SHP77 (cell line): Measurements from ENCODE around the gene RAMP1.

Experiments
- DNase-seq, 2 experiments: peaks; one replicate each; lab custom pipeline; 2025; lab: John Stamatoyannopoulos, UW

Gene RAMP1

DNA sequence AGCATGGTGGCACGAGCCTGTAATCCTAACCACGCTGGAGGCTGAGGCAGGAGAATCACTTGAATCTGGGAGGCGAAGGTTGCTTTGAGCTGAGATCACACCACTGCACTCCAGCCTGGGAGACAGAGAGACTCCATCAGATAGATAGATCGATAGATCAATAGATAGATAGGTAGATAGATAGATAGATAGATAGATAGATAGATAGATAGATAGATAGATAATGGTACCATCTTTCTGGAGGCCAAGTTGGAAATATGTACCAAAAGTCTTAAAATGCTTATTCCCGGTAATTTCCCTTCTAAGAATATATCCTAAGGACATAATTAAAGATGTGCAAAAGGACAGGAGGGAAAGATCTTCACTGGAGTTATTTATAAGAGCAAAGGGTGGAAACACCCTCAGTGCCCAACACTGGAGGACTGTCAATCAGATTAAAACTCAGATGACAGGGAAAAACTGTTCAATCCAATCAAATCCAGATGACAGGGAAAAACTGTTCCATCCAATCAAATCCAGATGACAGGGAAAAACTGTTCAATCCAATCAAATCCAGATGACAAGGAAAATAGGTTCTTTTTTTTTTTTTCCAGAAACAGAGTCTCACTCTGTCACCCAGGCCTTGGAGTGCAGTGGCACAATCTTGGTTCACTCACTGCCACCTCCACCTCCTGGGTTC is 58.4 kb downstream of the RAMP1 start:
- no peak for DNase-seq

DNA sequence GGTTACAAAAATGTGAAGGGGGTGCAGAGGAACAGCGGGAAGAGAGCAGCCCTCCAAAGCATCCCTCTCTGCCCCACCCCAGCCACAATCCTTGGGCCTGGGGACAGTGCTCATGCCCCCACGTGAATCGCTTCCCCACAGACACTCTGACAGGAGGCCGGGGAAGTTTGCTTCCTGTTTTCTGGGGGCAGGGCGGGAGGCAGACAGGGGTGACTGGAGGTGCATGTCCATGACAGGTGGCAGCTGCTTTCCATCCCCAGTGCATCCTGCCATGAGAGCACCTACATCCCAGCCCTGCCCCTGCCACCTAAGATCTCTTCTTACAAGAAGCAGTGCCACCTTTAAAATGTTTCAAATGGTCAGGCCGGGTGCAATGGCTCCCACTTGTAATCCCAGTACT is 60.2 kb downstream of the RAMP1 start:
- no peak for DNase-seq

DNA sequence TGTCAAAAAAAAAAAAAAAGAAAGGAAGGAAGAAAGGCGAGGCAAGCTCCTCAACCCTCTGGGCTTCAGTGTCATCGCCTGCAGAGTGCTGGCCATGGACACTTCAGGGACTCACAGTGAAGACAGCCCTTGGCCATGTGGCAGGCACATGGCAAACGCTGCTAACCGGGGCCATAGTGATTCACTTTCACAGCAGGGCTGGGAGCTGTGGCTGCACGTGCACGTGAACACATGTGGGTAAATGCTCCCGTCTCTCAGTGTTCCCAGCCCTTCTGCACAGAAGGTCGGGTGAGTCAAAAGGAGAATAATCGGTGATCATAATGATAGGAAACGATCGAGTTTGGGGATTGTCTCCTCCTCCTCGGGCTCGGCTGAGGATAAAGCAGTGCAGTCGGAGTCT is 61.2 kb downstream of the RAMP1 start:
- DNase-seq: no peak

GRCh38 chr2:237921967-237922492 is 62.6 kb downstream of the RAMP1 start:
- DNase-seq: no peak

- no peak for DNase-seq
Measured at GRCh38 chr2:237922641-237923361, 63.4 kb downstream of the RAMP1 start.

DNA sequence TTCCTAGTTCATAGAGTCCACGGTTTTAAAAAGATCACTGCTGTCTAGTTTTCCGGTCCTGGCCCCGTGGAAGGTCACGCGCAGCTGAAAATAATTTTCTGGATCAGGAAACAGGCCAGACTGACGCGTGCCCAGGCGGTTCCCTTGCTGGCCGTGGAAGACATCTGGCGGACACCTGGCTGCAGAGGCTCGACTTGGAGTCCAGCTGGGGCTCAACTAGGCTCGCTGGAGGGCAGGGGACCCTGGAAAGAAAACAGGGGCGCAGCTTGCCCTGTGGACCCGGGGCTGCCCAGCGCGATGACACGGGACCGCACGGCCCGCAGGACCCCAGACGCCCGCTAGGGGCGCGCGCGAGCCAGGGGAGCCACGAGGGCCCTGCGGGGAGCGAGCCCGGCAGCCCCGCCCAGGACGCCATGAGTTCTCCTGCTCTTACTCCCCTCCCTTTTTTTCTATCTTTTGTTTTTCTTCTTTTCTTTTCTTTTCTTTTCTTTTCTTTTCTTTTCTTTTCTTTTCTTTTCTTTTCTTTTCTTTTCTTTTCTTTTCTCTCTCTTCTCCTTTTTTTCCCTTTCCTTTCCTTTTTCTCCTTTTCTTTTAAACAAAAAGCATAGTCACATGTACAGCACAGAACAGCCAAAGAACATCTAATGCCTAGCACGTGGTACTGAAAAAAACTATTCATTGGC is 64.2 kb downstream of the RAMP1 start:
- DNase-seq: peak in 1 of 2 experiments; percentile 69

DNA sequence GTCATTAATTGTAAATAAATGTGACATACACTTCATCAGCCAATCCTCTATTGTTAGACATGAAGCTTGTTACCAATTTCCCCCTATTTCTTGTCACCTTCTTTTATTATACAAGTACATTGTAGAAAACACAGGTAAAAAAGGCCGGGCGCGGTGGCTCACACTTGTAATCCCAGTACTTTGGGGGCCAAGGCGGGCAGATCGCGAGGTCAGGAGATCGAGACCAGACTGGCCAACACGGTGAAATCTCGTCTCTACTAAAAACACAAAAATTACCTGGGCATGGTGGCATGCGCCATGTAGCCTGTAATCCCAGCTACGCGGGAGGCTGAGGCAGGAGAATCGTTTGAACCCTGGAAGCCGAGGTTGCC is 64.7 kb downstream of the RAMP1 start:
- no peak for DNase-seq

GRCh38 chr2:237927135-237927534 is 67.7 kb downstream of the RAMP1 start:
- no peak for DNase-seq

DNA sequence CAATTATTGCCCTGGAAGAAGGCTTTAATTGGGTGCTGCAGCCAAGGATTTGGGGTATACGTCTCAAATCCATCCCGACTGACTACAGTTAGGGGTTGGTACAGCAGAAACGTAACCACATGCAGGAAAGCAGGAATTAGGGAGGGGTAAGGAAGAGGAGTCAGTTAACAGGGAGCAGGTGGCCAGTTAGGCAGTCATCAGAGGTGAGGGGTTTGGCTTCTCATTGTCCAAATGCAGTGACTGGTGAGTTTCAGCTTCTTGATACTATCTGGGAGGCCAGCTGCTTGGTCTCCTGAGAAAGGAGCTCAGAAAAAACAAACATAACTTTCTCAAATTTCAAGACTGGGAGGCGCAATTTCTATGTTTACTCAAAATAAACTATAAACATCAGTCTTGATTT is 68.6 kb downstream of the RAMP1 start:
- DNase-seq: no peak

GRCh38 chr2:237929979-237930378 is 70.6 kb downstream of the RAMP1 start:
- DNase-seq: no peak

GRCh38 chr2:237931205-237931721 is 71.8 kb downstream of the RAMP1 start:
- peak in 1 of 2 experiments; percentile 33 for DNase-seq

DNA sequence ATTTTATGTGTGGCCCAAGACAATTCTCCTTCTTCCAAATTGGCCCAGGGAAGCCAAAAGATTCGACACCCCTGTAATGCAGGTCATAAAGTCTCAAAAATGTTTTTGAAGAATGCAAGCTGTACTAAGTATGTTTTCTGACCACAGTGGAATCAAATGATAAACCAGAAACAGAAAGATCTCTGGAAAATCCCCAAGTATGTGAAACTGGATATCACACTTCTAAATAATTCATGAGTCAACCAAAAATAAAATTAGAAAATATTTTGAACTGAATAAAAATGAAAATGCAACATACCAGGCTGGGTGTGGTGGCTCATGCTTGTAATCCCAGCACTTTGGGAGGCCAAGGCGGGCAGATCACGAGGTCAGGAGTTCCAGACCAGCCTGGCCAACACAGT is 73.3 kb downstream of the RAMP1 start:
- DNase-seq: no peak

GRCh38 chr2:237934186-237934585 is 74.8 kb downstream of the RAMP1 start:
- no peak for DNase-seq

DNA sequence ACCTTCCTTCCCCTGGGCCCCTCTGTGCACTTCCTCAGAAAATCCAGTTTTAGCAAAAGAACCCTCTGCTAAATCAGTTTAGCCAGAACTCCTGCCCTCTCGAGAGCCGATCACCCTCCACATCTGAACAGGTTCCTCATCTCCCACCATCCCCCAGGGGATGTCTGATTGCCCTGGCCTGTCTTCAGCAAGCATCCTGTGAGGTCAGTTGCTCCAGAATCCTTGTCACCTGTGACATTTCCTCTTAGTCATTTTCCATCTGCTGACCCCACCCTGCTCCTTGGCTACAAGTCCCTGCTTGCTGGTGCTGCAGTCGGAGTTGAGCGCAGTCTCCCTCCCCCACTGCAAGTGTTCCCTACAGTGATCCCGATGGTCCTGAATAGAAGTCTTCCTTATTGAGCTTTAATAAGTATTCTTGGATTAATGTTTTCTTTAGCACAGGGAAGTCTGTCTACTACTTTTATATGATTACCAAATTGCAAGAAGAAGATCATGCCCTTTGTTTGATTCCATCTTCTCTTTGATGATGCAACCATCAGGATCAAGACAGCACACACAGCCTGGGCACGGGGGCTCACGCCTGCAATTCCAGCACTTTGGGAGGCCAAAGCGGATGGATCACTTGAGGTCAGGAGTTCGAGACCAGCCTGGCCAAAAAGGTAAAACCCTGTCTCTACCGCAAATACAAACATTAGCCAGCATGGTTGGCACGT is 76.5 kb downstream of the RAMP1 start:
- DNase-seq: peak in 1 of 2 experiments; percentile 35

GRCh38 chr2:237939251-237939650 is 79.8 kb downstream of the RAMP1 start:
- peak; percentile 31 to 49 for DNase-seq

- DNase-seq: no peak
Measured at GRCh38 chr2:237940828-237941227, 81.4 kb downstream of the RAMP1 start.

- no peak for DNase-seq
Measured at GRCh38 chr2:237941239-237941638, 81.8 kb downstream of the RAMP1 start.

- DNase-seq: no peak
Measured at GRCh38 chr2:237942513-237942899, 83.1 kb downstream of the RAMP1 start.

DNA sequence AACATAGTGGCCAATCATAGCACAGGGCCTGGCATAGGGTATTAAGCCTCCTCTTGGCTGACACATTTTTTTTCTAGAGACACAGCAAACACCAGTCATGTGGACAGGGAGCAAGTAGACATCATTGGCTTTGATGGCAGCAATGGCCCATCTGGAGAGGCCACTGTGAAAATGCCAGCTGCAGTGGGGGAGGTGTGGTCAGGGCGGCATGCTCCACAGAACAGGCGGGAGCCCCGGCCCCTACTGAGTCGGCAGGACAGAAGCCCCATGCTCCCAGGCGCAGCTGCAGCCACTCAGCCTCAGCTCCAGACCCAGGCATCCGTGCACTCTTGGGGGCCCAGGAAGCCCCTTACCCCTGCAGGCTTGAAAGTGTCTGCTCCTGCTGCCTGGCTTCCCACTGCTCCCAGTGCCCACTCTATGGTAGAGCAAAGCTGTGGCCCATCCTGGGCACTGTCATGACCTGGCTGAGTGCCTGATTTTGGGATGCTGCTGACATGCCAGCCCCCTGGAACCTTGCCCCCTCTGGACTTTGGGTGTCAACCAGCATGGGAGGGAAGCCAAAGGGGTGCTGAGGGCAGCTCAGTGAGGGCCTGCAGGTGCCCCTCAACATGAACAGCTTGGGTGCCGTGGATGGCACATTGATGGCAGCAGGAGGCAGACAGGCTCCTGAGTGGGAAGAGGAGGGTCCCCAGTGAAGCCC is 84.1 kb downstream of the RAMP1 start:
- peak; percentile 66 to 81 for DNase-seq

GRCh38 chr2:237944302-237944701 is 84.9 kb downstream of the RAMP1 start:
- no peak for DNase-seq

- no peak for DNase-seq
Measured at GRCh38 chr2:237946423-237946822, 87.0 kb downstream of the RAMP1 start.
